ENCODE measurements around the gene PIEZO2. TPM values are rescaled to one million over a fixed set of nuclear protein-coding genes. Genes with fewer than 3 reads are reported as not detected.

Gene PIEZO2
- total RNA-seq, 4 donors from 2014 or later = 0.68 to 2.2 (median 1.1) TPM

DNA sequence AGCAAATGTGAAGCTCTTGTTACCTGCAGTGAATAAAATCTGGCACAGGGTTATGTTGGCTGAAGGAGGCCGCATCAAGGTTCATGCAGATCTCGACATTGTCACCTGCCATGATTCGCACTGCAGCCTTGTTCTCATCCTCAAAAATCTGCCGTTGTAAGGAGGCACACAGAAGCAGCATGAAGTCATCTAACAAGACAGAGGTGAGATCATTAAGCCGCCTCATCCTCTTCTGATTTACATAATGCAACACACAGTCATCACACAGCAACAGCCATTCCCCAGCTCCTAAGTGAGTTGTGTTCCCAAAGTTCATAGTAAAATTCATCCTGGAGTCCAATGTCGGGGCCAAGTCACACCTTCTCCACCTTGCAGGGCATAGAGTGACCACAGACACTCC lies 391.4 kb downstream of the PIEZO2 start:
- no peak for TF ChIP-seq EP300 (IDR thresholded peaks at IDR 0.05)
- no peak for TF ChIP-seq POLR2A (IDR thresholded peaks at IDR 0.05)
- TF ChIP-seq, protein P1, sequence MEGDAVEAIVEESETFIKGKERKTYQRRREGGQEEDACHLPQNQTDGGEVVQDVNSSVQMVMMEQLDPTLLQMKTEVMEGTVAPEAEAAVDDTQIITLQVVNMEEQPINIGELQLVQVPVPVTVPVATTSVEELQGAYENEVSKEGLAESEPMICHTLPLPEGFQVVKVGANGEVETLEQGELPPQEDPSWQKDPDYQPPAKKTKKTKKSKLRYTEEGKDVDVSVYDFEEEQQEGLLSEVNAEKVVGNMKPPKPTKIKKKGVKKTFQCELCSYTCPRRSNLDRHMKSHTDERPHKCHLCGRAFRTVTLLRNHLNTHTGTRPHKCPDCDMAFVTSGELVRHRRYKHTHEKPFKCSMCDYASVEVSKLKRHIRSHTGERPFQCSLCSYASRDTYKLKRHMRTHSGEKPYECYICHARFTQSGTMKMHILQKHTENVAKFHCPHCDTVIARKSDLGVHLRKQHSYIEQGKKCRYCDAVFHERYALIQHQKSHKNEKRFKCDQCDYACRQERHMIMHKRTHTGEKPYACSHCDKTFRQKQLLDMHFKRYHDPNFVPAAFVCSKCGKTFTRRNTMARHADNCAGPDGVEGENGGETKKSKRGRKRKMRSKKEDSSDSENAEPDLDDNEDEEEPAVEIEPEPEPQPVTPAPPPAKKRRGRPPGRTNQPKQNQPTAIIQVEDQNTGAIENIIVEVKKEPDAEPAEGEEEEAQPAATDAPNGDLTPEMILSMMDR (IDR thresholded peaks at IDR 0.05) = no peak
- no peak for TF ChIP-seq POLR2AphosphoS5 (IDR thresholded peaks at IDR 0.05)
- WGBS = 89% methylated on average over 6 of the region's 6 CpGs
- H3K27ac ChIP-seq = no peak overlapping the region
- no peak overlapping the region for H3K4me3 ChIP-seq
- H3K9me3 ChIP-seq = no peaks in the 10 kb centered on the region
- H3K36me3 ChIP-seq = no peaks in the 10 kb centered on the region
- H3K4me1 ChIP-seq = peaks cover 3% of the 10 kb centered on the region
- H3K27me3 ChIP-seq = no peaks in the 10 kb centered on the region
- no peak for DNase-seq (ENCODE audit: low spot score in 2 of 2)

DNA sequence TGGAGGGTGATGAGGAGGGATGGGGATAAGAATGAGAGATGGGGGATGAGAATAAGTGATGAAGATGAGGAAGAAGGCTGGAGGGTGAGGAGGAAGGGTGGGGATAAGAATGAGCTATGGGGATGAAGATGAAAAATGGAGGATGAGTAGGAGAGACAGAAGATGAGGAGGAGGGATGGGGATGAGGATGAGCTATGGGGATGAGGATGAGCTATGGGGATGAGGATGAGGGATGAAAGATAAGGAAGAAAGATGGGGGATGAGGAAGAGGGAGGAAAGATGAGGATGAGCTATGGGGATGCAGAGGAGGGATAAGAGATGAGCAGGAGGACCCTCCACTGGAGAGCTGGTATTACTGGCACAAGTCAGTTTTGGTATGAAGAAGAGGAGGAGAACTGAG lies 392.0 kb downstream of the PIEZO2 start:
- no peak for TF ChIP-seq EP300 (IDR thresholded peaks at IDR 0.05)
- TF ChIP-seq, protein P1 (IDR thresholded peaks at IDR 0.05) = no peak
- TF ChIP-seq POLR2AphosphoS5 (IDR thresholded peaks at IDR 0.05) = no peak
- Histone ChIP-seq H3K27me3 (no peaks in the 10 kb centered on the region), H3K4me1 (peaks cover 3% of the 10 kb centered on the region), H3K9me3 (no peaks in the 10 kb centered on the region), H3K4me3 (no peak overlapping the region), H3K27ac (no peak overlapping the region), H3K36me3 (no peaks in the 10 kb centered on the region)
- DNase-seq (ENCODE audit: low spot score in 2 of 2) = no peak

DNA sequence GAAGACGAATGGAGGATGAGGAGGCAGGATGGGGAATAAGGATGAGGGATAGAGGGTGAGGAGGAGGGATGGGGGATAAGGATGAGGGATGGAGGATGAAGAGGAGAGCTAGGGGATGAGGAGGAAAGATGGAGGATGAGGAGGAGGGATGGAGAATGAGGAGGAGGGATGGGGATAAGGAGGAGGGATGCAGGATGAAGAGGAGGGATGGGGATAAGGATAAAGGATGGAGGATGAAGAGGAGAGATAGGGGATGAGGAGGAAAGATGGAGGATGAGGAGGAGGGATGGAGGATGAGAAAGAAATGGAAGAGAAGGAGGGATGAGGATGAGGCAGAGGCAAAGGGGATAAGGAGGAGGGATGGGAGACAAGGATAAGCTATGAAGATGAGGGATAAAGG lies 393.5 kb downstream of the PIEZO2 start:
- Histone ChIP-seq H3K27ac (no peak overlapping the region), H3K36me3 (no peaks in the 10 kb centered on the region), H3K4me3 (no peak overlapping the region), H3K27me3 (no peaks in the 10 kb centered on the region), H3K4me1 (peaks cover 3% of the 10 kb centered on the region), H3K9me3 (no peaks in the 10 kb centered on the region)
- no peak for DNase-seq (ENCODE audit: low spot score in 2 of 2)
- WGBS = 75% methylated on average over 1 of the region's 1 CpG
- TF ChIP-seq EP300 (IDR thresholded peaks at IDR 0.05) = no peak
- no peak for TF ChIP-seq POLR2A (IDR thresholded peaks at IDR 0.05)
- TF ChIP-seq POLR2AphosphoS5 (IDR thresholded peaks at IDR 0.05) = no peak
- TF ChIP-seq, protein P1 (IDR thresholded peaks at IDR 0.05) = no peak

GRCh38 chr18:10754128-10754527 lies 395.2 kb downstream of the PIEZO2 start:
- Histone ChIP-seq H3K27me3 (no peaks in the 10 kb centered on the region), H3K36me3 (no peaks in the 10 kb centered on the region), H3K27ac (no peak overlapping the region), H3K4me1 (peaks cover 3% of the 10 kb centered on the region), H3K9me3 (no peaks in the 10 kb centered on the region), H3K4me3 (no peak overlapping the region)
- WGBS = 93% methylated on average over 4 of the region's 4 CpGs
- DNase-seq (ENCODE audit: low spot score in 2 of 2) = no peak
- TF ChIP-seq, protein P1 (IDR thresholded peaks at IDR 0.05) = no peak
- TF ChIP-seq POLR2A (IDR thresholded peaks at IDR 0.05) = no peak
- TF ChIP-seq POLR2AphosphoS5 (IDR thresholded peaks at IDR 0.05) = no peak
- TF ChIP-seq EP300 (IDR thresholded peaks at IDR 0.05) = no peak

GRCh38 chr18:10752382-10752781 lies 397.0 kb downstream of the PIEZO2 start:
- H3K4me1 ChIP-seq = no peaks in the 10 kb centered on the region
- no peaks in the 10 kb centered on the region for H3K27me3 ChIP-seq
- H3K9me3 ChIP-seq = no peaks in the 10 kb centered on the region
- TF ChIP-seq, protein P1 (IDR thresholded peaks at IDR 0.05) = no peak
- TF ChIP-seq POLR2AphosphoS5 (IDR thresholded peaks at IDR 0.05) (no peak), EP300 (IDR thresholded peaks at IDR 0.05) (no peak), POLR2A (IDR thresholded peaks at IDR 0.05) (no peak)
- H3K36me3 ChIP-seq = no peaks in the 10 kb centered on the region
- 76% methylated on average over 8 of the region's 8 CpGs for WGBS
- DNase-seq (ENCODE audit: low spot score in 2 of 2) = no peak
- H3K27ac ChIP-seq = no peak overlapping the region
- H3K4me3 ChIP-seq = no peak overlapping the region
